Measurements from ENCODE around the gene MESP2.

MESP2 gene

DNA sequence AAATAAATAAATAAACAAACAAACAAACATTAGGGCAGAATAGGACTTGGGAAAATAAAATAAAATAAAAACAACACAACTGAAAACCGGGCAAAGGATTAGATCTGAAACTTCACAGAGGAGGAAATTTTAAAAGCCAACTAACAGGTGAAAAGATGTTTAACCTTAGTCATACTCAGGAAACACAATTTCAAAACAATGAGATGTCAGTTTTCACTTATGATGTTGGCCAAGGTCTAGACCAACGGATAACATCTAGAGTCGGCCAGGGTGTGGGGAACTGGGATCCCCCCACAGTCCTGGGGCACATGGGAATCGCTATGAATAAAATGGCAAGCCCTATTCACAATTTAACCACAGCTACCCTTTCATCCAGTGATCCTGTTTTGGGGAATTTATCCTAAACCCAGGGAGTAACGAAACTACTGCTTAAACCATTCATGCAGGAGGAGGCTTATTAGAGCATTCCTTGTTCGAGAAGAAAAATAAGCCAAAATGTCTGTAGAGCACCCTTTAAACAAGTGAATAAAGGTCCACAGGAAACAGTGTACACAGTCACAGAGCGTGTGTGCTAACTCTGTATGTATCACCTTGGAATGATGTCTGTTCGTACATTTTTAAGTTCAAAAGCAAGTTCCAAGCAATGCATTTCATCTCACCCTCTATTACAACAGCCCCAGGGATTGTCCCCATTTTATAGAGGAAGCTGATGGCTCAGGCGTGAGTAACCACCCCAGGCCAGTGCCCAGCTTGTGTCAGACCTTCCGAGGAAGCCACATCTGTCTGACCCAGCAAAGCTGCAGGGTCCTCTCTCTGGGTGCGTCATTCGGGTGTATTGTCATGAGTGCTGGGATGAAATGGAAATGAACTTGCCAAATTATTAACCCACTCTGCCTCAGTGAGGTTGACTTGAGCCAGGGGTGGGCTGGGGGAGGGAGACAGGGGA, 44.8 kb downstream of the MESP2 start:
- DNase-seq = no peak

DNA sequence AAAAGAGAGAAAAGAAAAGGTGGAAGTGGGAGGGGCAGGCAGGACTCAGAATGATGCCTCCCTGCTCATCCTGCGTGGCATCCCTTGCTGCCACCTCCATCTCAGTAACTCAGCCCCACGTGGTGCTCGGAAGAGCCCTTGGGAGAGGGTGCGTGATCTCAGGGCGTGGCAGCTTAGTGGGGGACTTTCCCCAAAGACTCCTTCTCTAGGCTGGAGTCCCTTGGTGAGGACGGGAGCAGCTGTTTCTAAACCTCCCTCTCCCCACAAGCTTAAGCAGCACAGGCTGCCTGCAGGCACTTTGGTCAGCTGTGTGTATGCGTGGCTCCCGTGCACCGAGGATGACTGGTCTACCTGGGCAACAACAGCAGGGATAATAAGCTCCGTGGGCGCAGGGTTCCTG, 45.9 kb downstream of the MESP2 start:
- no peak for DNase-seq

DNA sequence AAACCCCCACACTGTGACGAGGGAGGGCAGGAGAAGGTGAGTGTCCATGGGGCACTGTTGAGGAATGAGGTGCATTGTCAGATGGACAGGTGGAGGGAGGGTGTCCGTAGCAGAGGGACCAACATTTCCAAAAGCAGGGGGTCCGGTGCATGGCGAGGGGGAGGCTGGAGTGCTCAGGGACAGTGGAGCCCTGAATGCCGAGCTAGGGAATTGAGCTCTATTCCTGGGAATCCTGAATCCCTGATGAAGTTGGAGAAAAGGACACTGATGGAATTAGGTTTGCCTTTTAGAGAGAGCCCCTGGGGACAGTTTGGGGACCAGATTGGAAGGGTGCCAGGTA, 46.4 kb downstream of the MESP2 start:
- no peak for DNase-seq

DNA sequence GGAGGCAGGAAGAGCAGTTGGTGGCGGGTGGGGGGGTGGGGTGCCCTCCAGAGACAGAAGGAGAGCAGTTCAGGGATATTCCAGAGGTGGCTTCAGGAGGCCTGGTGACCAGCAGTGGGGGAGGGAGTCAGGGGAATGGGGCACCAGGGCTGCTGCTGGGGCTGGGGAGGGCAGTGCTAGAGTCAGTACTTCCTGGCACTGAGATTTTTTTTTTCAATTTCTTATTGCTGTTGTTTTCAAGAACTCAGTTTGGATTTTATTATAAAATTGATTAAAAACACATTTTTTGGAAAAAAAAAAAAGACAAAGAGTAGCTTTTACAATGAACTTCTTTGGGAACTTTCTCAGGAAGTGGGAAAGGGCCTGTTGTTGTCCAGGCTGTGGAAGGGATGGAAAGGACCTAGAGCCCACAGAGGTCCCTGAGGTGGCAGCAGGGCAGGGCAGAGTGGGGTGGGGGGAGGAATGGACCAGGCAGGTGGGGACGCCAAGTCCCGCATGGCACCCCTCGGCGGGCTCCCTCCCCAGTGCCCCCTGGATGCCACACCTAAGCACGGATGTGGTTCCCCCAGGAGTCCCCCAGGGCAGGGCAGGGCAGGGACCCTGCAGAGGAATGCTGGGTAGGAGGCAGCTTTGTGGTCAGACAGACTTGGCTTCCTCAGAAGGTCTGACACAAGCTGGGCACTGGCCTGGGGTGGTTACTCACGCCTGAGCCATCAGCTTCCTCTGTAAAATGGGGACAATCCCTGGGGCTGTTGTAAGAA, 47.0 kb downstream of the MESP2 start:
- DNase-seq = no peak

DNA sequence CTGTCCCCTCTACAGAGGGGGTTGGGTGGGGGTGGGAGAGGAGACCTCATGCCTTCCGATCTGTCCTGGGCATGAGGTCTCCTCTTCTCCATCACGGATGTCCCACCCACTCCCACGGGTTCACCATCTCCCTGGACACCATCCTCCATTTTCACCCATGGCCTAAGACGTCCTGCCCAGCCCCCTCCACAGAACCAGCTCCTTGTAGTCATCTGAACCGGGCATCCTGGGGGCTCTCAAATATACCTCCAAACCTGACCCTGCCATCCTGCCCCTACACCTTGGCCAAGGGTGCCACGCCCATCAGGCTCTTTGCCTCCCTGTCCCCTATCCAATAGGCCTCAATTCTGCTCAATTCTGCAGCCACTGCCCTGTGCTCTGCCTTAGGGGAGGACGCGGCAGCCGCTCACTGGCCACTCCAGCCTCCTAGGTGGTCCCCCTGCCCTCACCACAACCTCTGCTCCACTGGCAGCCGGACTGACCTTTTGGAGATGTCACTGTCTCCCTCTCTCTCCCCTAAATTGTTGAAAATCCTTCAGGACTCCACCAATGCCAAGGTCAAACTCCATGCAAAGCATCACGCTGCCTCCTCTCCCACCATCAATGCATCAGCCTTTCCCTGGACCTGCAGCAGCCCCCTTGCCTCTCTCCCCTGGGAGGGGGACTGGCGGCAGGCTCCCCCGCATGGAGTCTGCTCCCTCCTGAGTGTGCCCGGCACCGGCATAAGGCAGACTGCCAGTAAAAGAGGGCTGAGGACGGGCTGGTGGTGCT, 47.9 kb downstream of the MESP2 start:
- DNase-seq = no peak

DNA sequence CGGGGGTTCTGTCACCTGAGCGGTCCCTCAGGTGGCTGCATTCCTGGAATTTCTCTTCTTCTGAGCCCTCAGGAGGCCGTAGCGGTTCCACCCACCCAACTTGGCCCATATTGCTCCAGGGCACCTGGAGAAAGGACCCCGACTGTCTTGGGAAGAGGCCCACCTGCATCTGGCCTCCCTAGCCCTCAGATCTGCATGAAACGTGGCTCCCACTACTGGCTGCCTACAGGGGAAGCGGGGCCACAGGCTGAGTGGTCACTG, 48.4 kb downstream of the MESP2 start:
- no peak for DNase-seq

DNA sequence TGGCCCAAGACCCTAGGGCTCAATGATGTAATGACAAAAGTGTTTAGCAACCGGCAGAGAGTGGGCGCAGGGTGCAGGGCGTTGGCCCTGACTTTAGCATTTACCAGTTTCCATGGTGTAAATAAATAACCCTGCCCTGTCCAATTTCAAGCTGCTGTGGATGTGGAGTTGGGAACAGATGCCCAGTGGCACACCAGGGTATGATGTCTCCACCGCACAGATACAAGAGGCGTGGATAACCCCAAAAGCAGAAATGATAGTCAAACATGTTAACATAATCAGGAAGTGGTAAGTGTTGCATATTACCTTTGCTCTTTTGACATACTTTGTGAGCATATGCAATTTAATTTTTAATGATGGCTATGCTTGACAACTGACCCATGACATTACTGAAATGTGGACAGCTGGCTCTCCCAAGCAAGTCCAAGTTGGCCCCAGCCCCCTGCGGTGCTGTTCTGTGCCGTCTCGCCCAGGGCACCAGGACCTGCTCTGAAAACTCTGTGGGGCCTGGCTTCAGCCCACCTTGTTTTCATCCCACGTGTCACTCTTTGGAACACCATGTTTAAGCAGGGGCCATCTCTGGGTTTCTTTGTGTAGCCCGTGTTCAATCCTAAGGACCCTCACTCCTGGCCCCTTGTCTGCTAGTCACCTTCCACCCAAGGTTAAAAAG, 49.3 kb downstream of the MESP2 start:
- no peak for DNase-seq

DNA sequence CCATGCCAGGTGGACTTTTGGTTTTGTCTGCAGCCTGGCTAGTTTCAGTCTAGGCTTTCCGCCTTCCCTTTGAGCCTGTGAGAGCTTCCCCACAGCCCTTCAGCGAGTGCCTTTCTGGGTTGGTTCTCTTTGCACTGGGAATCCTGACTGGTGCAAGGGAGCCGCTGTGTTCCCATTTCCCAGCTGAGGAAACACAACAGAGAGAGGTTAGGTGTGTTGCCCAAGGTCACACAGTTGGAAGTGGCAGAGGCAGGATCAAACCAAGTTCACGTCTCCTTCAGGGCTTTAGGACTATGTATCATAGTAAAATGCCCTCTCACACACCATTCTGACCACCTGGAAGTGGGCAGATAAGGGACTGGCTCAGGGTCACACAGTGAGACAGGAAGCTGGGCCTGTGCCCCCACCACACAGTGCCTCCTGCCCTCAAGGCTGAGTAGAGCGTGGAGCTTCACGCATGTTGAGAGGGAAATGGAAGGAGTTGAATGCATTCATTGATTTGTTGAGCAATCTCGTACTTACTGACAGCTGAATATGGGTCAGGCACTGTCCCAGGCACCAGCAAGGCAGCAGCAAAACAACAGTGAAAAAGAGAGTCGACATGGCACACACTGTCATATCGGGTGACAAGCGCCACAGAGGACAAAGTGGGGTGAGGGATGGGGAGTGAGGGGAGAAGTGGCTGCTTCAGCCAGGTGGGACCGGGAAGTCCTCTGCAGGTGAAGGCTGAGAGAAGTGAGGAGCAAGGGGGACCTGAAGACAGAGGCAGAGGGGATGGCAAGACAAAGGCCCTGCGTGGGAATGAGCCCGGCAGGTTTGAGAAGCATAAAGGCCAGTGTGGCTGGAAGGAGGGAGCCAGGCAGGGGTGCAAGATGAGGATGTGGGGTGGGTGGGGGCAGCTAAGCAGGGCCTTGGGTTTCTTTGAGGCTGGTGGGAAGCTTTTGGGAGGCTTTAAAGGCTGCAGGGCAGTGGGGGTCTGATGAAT, 50.8 kb downstream of the MESP2 start:
- no peak for DNase-seq

DNA sequence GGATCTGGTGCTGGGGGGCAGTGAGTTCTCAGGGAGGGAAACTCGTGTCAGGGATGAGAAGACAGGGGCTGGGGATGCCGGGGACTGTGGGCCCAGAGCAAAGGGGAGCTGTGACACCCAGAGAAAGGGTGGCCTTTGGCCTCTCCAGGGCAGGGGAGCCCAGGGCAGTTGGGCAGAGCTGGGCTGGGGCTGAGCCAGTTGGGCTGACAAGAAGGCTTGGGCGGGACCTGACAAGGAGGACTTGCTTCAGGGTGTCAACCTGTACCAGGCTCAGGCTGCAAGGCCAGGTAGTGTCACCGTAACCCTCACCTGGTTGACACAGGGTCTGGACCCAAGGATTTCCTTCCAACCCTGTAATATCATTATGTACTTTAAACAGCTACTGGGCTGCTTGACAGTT, 51.7 kb downstream of the MESP2 start:
- no peak for DNase-seq
